OCI-LY3 (cell line): ENCODE measurements around the gene GLT1D1.
"Not testable (repeated sequence)": the region's sequence is repeated elsewhere in the genome, so short reads cannot be mapped to it uniquely, and the experiment has no call there.

Experiments
- H2AFZ ChIP-seq: fragments of 200-600, 300-600 bp; shearing (Covaris generic); 2 replicates; pipeline ENCODE4 v1.6.0; 2014; ENCODE audit warnings: antibody characterized with exemption, low read depth, low read length
- H3K27ac ChIP-seq: fragments of 200-600, 300-600 bp; sonication (generic); 2 replicates; pipeline ENCODE4 v1.5.1; 2014; ENCODE audit warnings: mild to moderate bottlenecking, low read length, moderate library complexity, mixed read lengths
- H3K27me3 ChIP-seq: fragments of 200-600, 300-600 bp; sonication (generic); 2 replicates; pipeline ENCODE4 v1.6.1; 2014; ENCODE audit warnings: low read depth, low read length, mixed read lengths
- H3K36me3 ChIP-seq: fragments of 200-600, 300-600 bp; sonication (generic); replicated peaks from 2 replicates; pipeline ENCODE3; 2014; ENCODE audit warnings: low read depth, low read length, mixed read lengths
- H3K4me1 ChIP-seq: fragments of 300-600, 200-600 bp; sonication (generic); 2 replicates; pipeline ENCODE4 v1.6.1; 2014; ENCODE audit warnings: low read length, mixed read lengths
- H3K4me2 ChIP-seq: fragments of 200-600, 300-600 bp; sonication (generic); 2 replicates; pipeline ENCODE4 v1.6.1; 2014; ENCODE audit warnings: low read length, mixed read lengths
- H3K4me3 ChIP-seq: fragments of 300-600, 200-600 bp; sonication (generic); 2 replicates; pipeline ENCODE4 v1.5.1; 2014; ENCODE audit warnings: antibody characterized with exemption, mild to moderate bottlenecking, low read length, moderate library complexity
- H3K79me2 ChIP-seq: fragments of 300-600, 200-600 bp; shearing (Covaris generic); 2 replicates; pipeline ENCODE4 v1.6.1; 2014; ENCODE audit warnings: mild to moderate bottlenecking, low read length, mixed read lengths
- H3K9ac ChIP-seq: fragments of 300-600, 200-600 bp; shearing (Covaris generic); 2 replicates; pipeline ENCODE4 v1.6.0; 2014; ENCODE audit warnings: mild to moderate bottlenecking, low read length, moderate library complexity
- H3K9me3 ChIP-seq: fragments of 200-600, 300-600 bp; shearing (Covaris generic); 2 replicates; pipeline ENCODE4 v1.6.1; 2014; ENCODE audit warnings: low read length, mixed read lengths; ENCODE audit not compliant: insufficient read depth
- H4K20me1 ChIP-seq: fragments of 200-600, 300-600 bp; sonication (generic); 2 replicates; pipeline ENCODE4 v1.6.1; 2016; ENCODE audit warnings: low read length, mixed read lengths; ENCODE audit not compliant: insufficient read depth
- CTCF ChIP-seq: fragments of 200-600, 300-600 bp; sonication (generic); IDR thresholded peaks from 2 replicates; pipeline ENCODE4 v1.5.1; 2014; ENCODE audit warnings: antibody characterized with exemption, low read length, low read depth
- EZH2phosphoT487 ChIP-seq: fragments of 200-600 bp; shearing (Covaris generic); IDR thresholded peaks from 2 replicates; pipeline ENCODE4 v1.6.1; 2018; ENCODE audit warnings: antibody characterized with exemption, mixed run types, low read depth

Gene GLT1D1

GRCh38 chr12:128852885-128853599 lies at the start of gene GLT1D1:
GLT1D1 (plus strand) TSS chr12:128853478; CDS start chr12:128853582, 104 bp downstream.
- Histone ChIP-seq H3K4me3 (no peak within 1 kb of the TSS), H3K4me2 (no peak within 1 kb of the TSS), H3K9ac (no peak within 1 kb of the TSS)

DNA sequence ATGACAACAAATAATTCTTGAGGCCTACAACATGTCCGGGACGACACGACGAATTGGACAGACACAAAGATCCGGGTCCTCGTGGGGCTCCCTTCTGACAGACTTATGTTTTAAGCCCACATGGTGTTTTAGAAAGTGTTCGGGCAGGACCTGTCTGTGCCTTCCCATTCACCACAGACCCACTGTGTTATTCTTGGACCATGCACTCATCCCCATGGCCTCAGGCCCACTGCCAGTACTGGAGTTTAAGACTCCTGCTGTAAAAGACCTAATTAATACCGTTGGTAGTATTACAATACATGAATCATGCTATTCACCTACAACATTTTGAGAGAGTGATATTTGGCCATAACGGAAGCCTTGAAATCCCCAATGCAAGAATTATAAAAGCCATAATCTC lies 49.5 kb upstream of the GLT1D1 start:
- H3K4me1 ChIP-seq: peaks cover 40% of the 10 kb centered on the region
- no peaks in the 10 kb centered on the region for H3K9me3 ChIP-seq
- no peaks in the 10 kb centered on the region for H3K27me3 ChIP-seq
- H3K9ac ChIP-seq: no peak overlapping the region
- H2AFZ ChIP-seq: no peak overlapping the region
- peaks cover 82% of the 10 kb centered on the region for H4K20me1 ChIP-seq
- no peak overlapping the region for H3K4me2 ChIP-seq
- H3K27ac ChIP-seq: no peak overlapping the region
- peaks cover 71% of the 10 kb centered on the region for H3K79me2 ChIP-seq
- no peak for TF ChIP-seq EZH2phosphoT487
- TF ChIP-seq CTCF: no peak
- H3K4me3 ChIP-seq: no peak overlapping the region
- H3K36me3 ChIP-seq: peaks cover 72% of the 10 kb centered on the region

More at GRCh38 chr12:128852885-128853599, at the start of gene GLT1D1:
- Histone ChIP-seq H3K9me3 (no peaks in the 10 kb centered on the region), H4K20me1 (no peaks in the 10 kb centered on the region), H2AFZ (no peak within 1 kb of the TSS), H3K79me2 (no peaks in the 10 kb centered on the region), H3K27ac (no peak within 1 kb of the TSS), H3K27me3 (peaks cover 10% of the 10 kb centered on the region; the same call in 1 of the 2 replicates), H3K4me1 (no peaks in the 10 kb centered on the region), H3K36me3 (no peaks in the 10 kb centered on the region)
- TF ChIP-seq EZH2phosphoT487: no peak
- TF ChIP-seq CTCF: no peak

DNA sequence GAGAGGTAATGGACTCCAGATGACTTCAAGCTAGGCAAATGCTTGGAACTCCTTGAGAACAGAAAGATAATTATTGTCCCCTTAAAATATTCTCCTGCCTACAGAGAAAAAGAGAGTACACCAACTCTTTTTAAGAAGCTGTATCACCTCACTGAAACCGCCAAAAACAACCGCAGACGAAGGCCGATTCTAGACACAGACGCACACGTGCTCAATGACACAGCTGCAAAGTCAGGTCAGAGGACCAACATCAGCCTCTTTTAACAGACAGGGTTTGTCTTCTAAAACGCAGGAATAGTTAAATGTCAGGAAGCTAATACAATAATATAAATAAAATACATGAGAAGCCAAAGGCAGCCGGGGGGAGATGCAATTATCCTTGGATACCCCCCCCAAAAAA lies 48.5 kb upstream of the GLT1D1 start:
- H3K4me2 ChIP-seq: 0 out of 2 replicates have a peak overlapping the region, but pooled peaks have one; percentile 11
- H4K20me1 ChIP-seq: peaks cover 84% of the 10 kb centered on the region
- H3K9me3 ChIP-seq: no peaks in the 10 kb centered on the region
- no peak overlapping the region for H2AFZ ChIP-seq
- H3K79me2 ChIP-seq: peaks cover 81% of the 10 kb centered on the region
- H3K4me3 ChIP-seq: no peak overlapping the region
- peaks cover 73% of the 10 kb centered on the region for H3K36me3 ChIP-seq
- H3K27me3 ChIP-seq: no peaks in the 10 kb centered on the region
- no peak overlapping the region for H3K27ac ChIP-seq
- H3K4me1 ChIP-seq: peaks cover 41% of the 10 kb centered on the region
- H3K9ac ChIP-seq: no peak overlapping the region
- no peak for TF ChIP-seq CTCF
- TF ChIP-seq EZH2phosphoT487: no peak

DNA sequence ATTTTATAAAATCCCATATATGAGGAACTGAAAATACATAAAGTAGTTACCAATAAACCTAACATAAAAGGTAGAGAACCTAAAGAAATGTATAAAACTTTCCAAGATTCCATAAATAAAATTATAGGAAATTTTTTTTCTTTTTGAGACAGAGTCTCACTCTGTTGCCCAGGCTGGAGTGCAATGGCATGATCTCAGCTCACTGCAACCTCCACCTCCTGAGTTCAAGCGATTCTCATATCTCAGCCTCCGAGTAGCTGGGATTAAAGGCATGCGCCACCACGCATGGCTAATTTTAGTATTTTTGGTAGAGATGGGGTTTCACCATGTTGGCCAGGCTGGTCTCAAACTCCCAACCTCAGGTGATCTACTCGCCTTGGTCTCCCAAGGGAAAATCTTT lies 47.9 kb upstream of the GLT1D1 start:
- not testable (repeated sequence) for H2AFZ ChIP-seq, H3K9me3 ChIP-seq, H3K27ac ChIP-seq, H3K9ac ChIP-seq, H3K27me3 ChIP-seq, H3K4me3 ChIP-seq
- Histone ChIP-seq H3K79me2 (peaks cover 84% of the 10 kb centered on the region), H3K4me2 (peak overlapping the region; percentile 11; the same call in 1 of the 2 replicates), H3K36me3 (peaks cover 69% of the 10 kb centered on the region), H4K20me1 (peaks cover 87% of the 10 kb centered on the region), H3K4me1 (peaks cover 47% of the 10 kb centered on the region)
